Osteocyte (in vitro differentiated cells): ENCODE results near the gene NPLOC4. TPM values are rescaled to one million over a fixed set of nuclear protein-coding genes. Genes with fewer than 3 reads are reported as not detected.
A peak's percentile ranks its signal among the peaks of the same experiment; 100 is the strongest.

Experiments
- DNase-seq: peaks from one replicate; pipeline ENCODE4 v3.0.0; 2021; ENCODE audit warnings: mixed read lengths; ENCODE audit not compliant: unreplicated experiment; ENCODE audit errors: extremely low spot score
- H3K27ac Mint-ChIP-seq: one replicate; pipeline ENCODE4 v1.8.0; 2021; ENCODE audit warnings: mild to moderate bottlenecking, mixed read lengths; ENCODE audit not compliant: unreplicated experiment
- H3K27me3 Mint-ChIP-seq: one replicate; pipeline ENCODE4 v1.8.0; 2021; ENCODE audit warnings: mixed read lengths; ENCODE audit not compliant: unreplicated experiment
- H3K36me3 Mint-ChIP-seq: one replicate; pipeline ENCODE4 v1.8.0; 2021; ENCODE audit warnings: mixed read lengths; ENCODE audit not compliant: unreplicated experiment
- H3K4me1 Mint-ChIP-seq: one replicate; pipeline ENCODE4 v1.8.0; 2021; ENCODE audit warnings: mixed read lengths; ENCODE audit not compliant: unreplicated experiment
- H3K4me3 Mint-ChIP-seq: one replicate; pipeline ENCODE4 v1.8.0; 2021; ENCODE audit warnings: mild to moderate bottlenecking, moderate library complexity, mixed read lengths; ENCODE audit not compliant: unreplicated experiment
- H3K9me3 Mint-ChIP-seq: one replicate; pipeline ENCODE4 v1.8.0; 2021; ENCODE audit warnings: mixed read lengths; ENCODE audit not compliant: unreplicated experiment
- CTCF ChIP-seq: fragments of 200-600 bp; sonication (generic); IDR thresholded peaks from 2 replicates; pipeline ENCODE4 v1.5.0; 2021; ENCODE audit warnings: antibody characterized with exemption, mild to moderate bottlenecking, moderate library complexity
- total RNA-seq: library from RNA; stranded (reverse); gene quantifications from 2 replicates; pipeline ENCODE4 v1.2.1, GENCODE V29; 2021

NPLOC4 gene
- total RNA-seq, 1 donor from 2014 or later, result 99.7 TPM

GRCh38 chr17:81655378-81656117, 18.6 kb upstream of the NPLOC4 start:
- H3K9me3 Mint-ChIP-seq, result no peaks in the 10 kb centered on the region
- H3K4me3 Mint-ChIP-seq, result no peak overlapping the region
- no peaks in the 10 kb centered on the region for H3K36me3 Mint-ChIP-seq
- H3K27ac Mint-ChIP-seq, result no peak overlapping the region
- DNase-seq, result no peak
- H3K27me3 Mint-ChIP-seq, result no peaks in the 10 kb centered on the region
- TF ChIP-seq CTCF, result no peak
- peaks cover 14% of the 10 kb centered on the region for H3K4me1 Mint-ChIP-seq

GRCh38 chr17:81652906-81653771, 16.2 kb upstream of the NPLOC4 start:
- Mint-ChIP-seq H3K27ac (no peak overlapping the region), H3K36me3 (no peaks in the 10 kb centered on the region), H3K4me3 (peak overlapping the region; percentile 29), H3K27me3 (no peaks in the 10 kb centered on the region), H3K4me1 (peaks cover 14% of the 10 kb centered on the region), H3K9me3 (no peaks in the 10 kb centered on the region)
- no peak for DNase-seq
- TF ChIP-seq CTCF, result no peak

- Mint-ChIP-seq H3K27ac (peak overlapping the region; percentile 19), H3K36me3 (no peaks in the 10 kb centered on the region), H3K9me3 (no peaks in the 10 kb centered on the region), H3K4me3 (no peak overlapping the region), H3K4me1 (peaks cover 14% of the 10 kb centered on the region), H3K27me3 (no peaks in the 10 kb centered on the region)
- TF ChIP-seq CTCF, result no peak
- DNase-seq, result no peak
Measured at GRCh38 chr17:81651692-81652091, 14.8 kb upstream of the NPLOC4 start.

- Mint-ChIP-seq H3K9me3 (no peaks in the 10 kb centered on the region), H3K36me3 (no peaks in the 10 kb centered on the region), H3K4me3 (no peak overlapping the region), H3K4me1 (peaks cover 14% of the 10 kb centered on the region), H3K27ac (no peak overlapping the region), H3K27me3 (no peaks in the 10 kb centered on the region)
- no peak for TF ChIP-seq CTCF
- no peak for DNase-seq
Measured at GRCh38 chr17:81650951-81651350, 14.0 kb upstream of the NPLOC4 start.

GRCh38 chr17:81648707-81649085, 11.8 kb upstream of the NPLOC4 start:
- Mint-ChIP-seq H3K36me3 (no peaks in the 10 kb centered on the region), H3K27me3 (no peaks in the 10 kb centered on the region), H3K27ac (no peak overlapping the region), H3K9me3 (no peaks in the 10 kb centered on the region), H3K4me3 (no peak overlapping the region), H3K4me1 (peaks cover 13% of the 10 kb centered on the region)
- TF ChIP-seq CTCF, result no peak
- DNase-seq, result no peak
